ENCODE data around the gene SELENON. TPM values are rescaled to one million over a fixed set of nuclear protein-coding genes. Genes with fewer than 3 reads are reported as not detected.

SELENON gene
- polyA plus RNA-seq, 1 of the 3 experiments (the other 2 are of a cell fraction) = 56.2 TPM

GRCh38 chr1:25807480-25808390 lies 7.7 kb downstream of the SELENON start:
- Histone ChIP-seq H3K79me2 (ENCODE audit: insufficient read depth) (peaks cover 6% of the 10 kb centered on the region; the same call in 1 of the 2 replicates), H3K4me1 (ENCODE audit: control insufficient read depth in 1 of 2, insufficient read depth in 2 of 2, low read depth in 1 of 2, low read length in 1 of 2) (peaks cover 0 to 31% of the 10 kb centered on the region in 2 experiments; a peak in 3 of 4 replicates), H2AFZ (ENCODE audit: low read depth) (no peak overlapping the region), H3K9me3 (no peaks in the 10 kb centered on the region), H3K27ac (ENCODE audit: low read depth in 2 of 2, low read length in 1 of 2) (no peak overlapping the region), H3K4me3 (ENCODE audit: low read depth in 2 of 2, low read length in 1 of 2) (no peak overlapping the region), H3K4me2 (no peak overlapping the region), H3K27me3 (ENCODE audit: insufficient read depth) (no peaks in the 10 kb centered on the region), H4K20me1 (ENCODE audit: insufficient read depth) (no peaks in the 10 kb centered on the region), H3K9me2 (no peaks in the 10 kb centered on the region), H3F3A (replicated peaks; ENCODE audit: insufficient read depth) (peaks cover 10% of the 10 kb centered on the region), H3K9ac (no peak overlapping the region), H3K36me3 (replicated peaks in 1 of 2; ENCODE audit: control insufficient read depth in 1 of 2, insufficient read depth in 2 of 2, low read length in 1 of 2) (peaks cover 3 to 37% of the 10 kb centered on the region in 2 experiments)
- no peak for TF ChIP-seq RFX5 (IDR thresholded peaks at IDR 0.05; ENCODE audit: low read length)
- TF ChIP-seq YY1 (IDR thresholded peaks at IDR 0.05; ENCODE audit: low read depth) = no peak
- TF ChIP-seq SMC3 (IDR thresholded peaks at IDR 0.05; ENCODE audit: low read depth, low read length) = no peak
- no peak for TF ChIP-seq RAD21 (IDR thresholded peaks at IDR 0.05; ENCODE audit: low read length)
- no peak for TF ChIP-seq USF2 (IDR thresholded peaks at IDR 0.05; ENCODE audit: borderline replicate concordance, low read depth, low read length)
- TF ChIP-seq FOSL2 (IDR thresholded peaks at IDR 0.05; ENCODE audit: borderline replicate concordance, low read depth) = no peak
- no peak for TF ChIP-seq GABPA (IDR thresholded peaks at IDR 0.05; ENCODE audit: low read depth)
- no peak for TF ChIP-seq FOXJ3 (CRISPR knock-in tag; IDR thresholded peaks at IDR 0.05)
- no peak for TF ChIP-seq TCF12 (IDR thresholded peaks at IDR 0.05)
- no peak for TF ChIP-seq FOXM1 (IDR thresholded peaks at IDR 0.05; ENCODE audit: low read depth)
- no peak for TF ChIP-seq GATA2 (CRISPR knock-in tag; IDR thresholded peaks at IDR 0.05)
- no peak for TF ChIP-seq CTCF (IDR thresholded peaks at IDR 0.05)
- DNase-seq = no peak
- ChIA-PET POLR2A (interaction anchor here (0.9 to 1.4 kb wide), 2 partner anchors 12 kb away, joined by 3 to 4 read pairs; partner anchors contain the start of gene MTFR1L), CTCF (interaction anchor here (0.9 to 4.7 kb wide), 8 partner anchors 7 to 235 kb away, joined by 3 to 76 read pairs (median 10); partner anchors contain the start of genes MTFR1L and SELENON)
- WGBS (ENCODE audit: low lambda C conversion rate) = 91% methylated on average over 3 of the region's 20 CpGs

All from SK-N-SH (cell line).